ENCODE measurements around the gene FLCN.

- no peak for TF ChIP-seq CTCF (IDR thresholded peaks at IDR 0.05)
- no peak for TF ChIP-seq SIN3A (IDR thresholded peaks at IDR 0.05; ENCODE audit: borderline replicate concordance, insufficient read depth, low read depth, low read length)
Measured at GRCh38 chr17:17183744-17184143, 53.2 kb downstream of the FLCN start.

Measured in Panc1 (cell line).